Cardiac muscle cell (in vitro differentiated cells and primary cell): Measurements from ENCODE around the gene CGA. TPM values are rescaled to one million over a fixed set of nuclear protein-coding genes. Genes with fewer than 3 reads are reported as not detected.

Experiments
- DNase-seq, 2 donors: peaks; one replicate each; pipeline versions ENCODE4 v3.0.0 to v3.0.0-alpha.2; 2010 to 2017; ENCODE audit warnings: low read depth in 1 of 2, low spot score in 1 of 2
- H3K27ac ChIP-seq: fragments of 200-600 bp; sonication (generic); 2 replicates; pipeline ENCODE4 v1.5.1; 2016
- H3K27me3 ChIP-seq: fragments of 200-600 bp; sonication (generic); 2 replicates; pipeline ENCODE4 v1.6.0; 2016; ENCODE audit warnings: control low read depth
- H3K36me3 ChIP-seq: fragments of 200-600 bp; sonication (generic); 2 replicates; pipeline ENCODE4 v1.5.1; 2016; ENCODE audit warnings: control low read depth
- H3K4me1 ChIP-seq: fragments of 200-600 bp; sonication (generic); 2 replicates; pipeline ENCODE4 v1.8.1; 2017; ENCODE audit warnings: low read depth, mild to moderate bottlenecking, mixed run types
- H3K4me3 ChIP-seq: fragments of 200-600 bp; sonication (generic); 2 replicates; pipeline ENCODE4 v1.5.1; 2016; ENCODE audit warnings: mild to moderate bottlenecking
- H3K9me3 ChIP-seq: fragments of 200-600 bp; sonication (generic); 2 replicates; pipeline ENCODE4 v1.5.1; 2017; ENCODE audit warnings: low read depth, mild to moderate bottlenecking, control low read depth
- CTCF ChIP-seq: IDR thresholded peaks from 2 replicates; pipeline ENCODE4 v1.5.1; 2012; ENCODE audit warnings: low read depth, mild to moderate bottlenecking, low read length
- polyA plus RNA-seq: library from polyadenylated mRNA; unstranded; fragments of >200 nt; fragmentation: Nextera tagmentation; extraction: Ambion mirVana; gene quantifications from 2 replicates; pipeline ENCODE4 v1.2.1, GENCODE V29; 2016
- total RNA-seq: library from RNA; depleted of rRNA; stranded (reverse); fragments of >200 nt; gene quantifications from 2 replicates; pipeline ENCODE4 v1.2.3, GENCODE V29; 2016

CGA gene
- total and polyA plus RNA-seq, 2 experiments from 2014 or later = 1.2 TPM; not detected in 1

GRCh38 chr6:87075168-87075567, 19.7 kb downstream of the CGA start:
- Histone ChIP-seq H3K9me3 (no peaks in the 10 kb centered on the region), H3K27me3 (no peaks in the 10 kb centered on the region), H3K27ac (no peak overlapping the region), H3K36me3 (no peaks in the 10 kb centered on the region), H3K4me3 (no peak overlapping the region), H3K4me1 (no peaks in the 10 kb centered on the region)
- no peak for TF ChIP-seq CTCF
- no peak for DNase-seq

- TF ChIP-seq CTCF = no peak
- Histone ChIP-seq H3K27ac (no peak overlapping the region), H3K4me3 (no peak overlapping the region), H3K4me1 (no peaks in the 10 kb centered on the region), H3K27me3 (no peaks in the 10 kb centered on the region), H3K9me3 (no peaks in the 10 kb centered on the region), H3K36me3 (no peaks in the 10 kb centered on the region)
- no peak for DNase-seq
These were observed 20.7 kb downstream of the CGA start for GRCh38 chr6:87074101-87074621.

- Histone ChIP-seq H3K36me3 (no peaks in the 10 kb centered on the region), H3K4me3 (no peak overlapping the region), H3K4me1 (no peaks in the 10 kb centered on the region), H3K27me3 (no peaks in the 10 kb centered on the region), H3K27ac (no peak overlapping the region), H3K9me3 (no peaks in the 10 kb centered on the region)
- no peak for TF ChIP-seq CTCF
- DNase-seq = no peak
These were observed 23.2 kb downstream of the CGA start for GRCh38 chr6:87071683-87072082.

- no peak for TF ChIP-seq CTCF
- Histone ChIP-seq H3K4me3 (no peak overlapping the region), H3K27ac (no peak overlapping the region), H3K4me1 (no peaks in the 10 kb centered on the region), H3K27me3 (no peaks in the 10 kb centered on the region), H3K36me3 (no peaks in the 10 kb centered on the region), H3K9me3 (no peaks in the 10 kb centered on the region)
- DNase-seq = no peak
These were observed 24.2 kb downstream of the CGA start for GRCh38 chr6:87070741-87071140.

GRCh38 chr6:87068795-87069194, 26.1 kb downstream of the CGA start:
- TF ChIP-seq CTCF = no peak
- Histone ChIP-seq H3K4me1 (no peaks in the 10 kb centered on the region), H3K36me3 (no peaks in the 10 kb centered on the region), H3K4me3 (no peak overlapping the region), H3K9me3 (no peaks in the 10 kb centered on the region), H3K27ac (no peak overlapping the region), H3K27me3 (no peaks in the 10 kb centered on the region)
- no peak for DNase-seq
